SJSA1 (cell line): ENCODE measurements around the gene SPECC1L. TPM values are rescaled to one million over a fixed set of nuclear protein-coding genes. Genes with fewer than 3 reads are reported as not detected.
"Not testable (repeated sequence)": the region's sequence is repeated elsewhere in the genome, so short reads cannot be mapped to it uniquely, and the experiment has no call there.

Source experiments
- DNase-seq, 2 experiments: peaks; one replicate each; pipeline ENCODE4 v3.0.0-alpha.2; 2015 to 2020; ENCODE audit warnings: low spot score in 2 of 2, low read depth in 1 of 2
- H3K27ac ChIP-seq: fragments of 250-450 bp; sonication (Bioruptor Pico); 2 replicates; pipeline ENCODE4 v1.5.1; 2020; ENCODE audit warnings: mild to moderate bottlenecking, moderate library complexity
- H3K27me3 ChIP-seq: fragments of 250-450 bp; sonication (Bioruptor Pico); replicated peaks from 2 replicates; pipeline ENCODE4 v1.5.1; 2020; ENCODE audit warnings: mild to moderate bottlenecking, moderate library complexity
- H3K36me3 ChIP-seq: fragments of 250-450 bp; sonication (Bioruptor Pico); 2 replicates; pipeline ENCODE4 v1.5.1; 2020; ENCODE audit warnings: mild to moderate bottlenecking
- H3K4me1 ChIP-seq: fragments of 250-450 bp; sonication (Bioruptor Pico); replicated peaks from 2 replicates; pipeline ENCODE4 v1.6.1; 2021; ENCODE audit warnings: mild to moderate bottlenecking
- H3K4me3 ChIP-seq: fragments of 250-450 bp; sonication (Bioruptor Pico); 2 replicates; pipeline ENCODE4 v1.5.1; 2020; ENCODE audit warnings: mild to moderate bottlenecking
- H3K9me3 ChIP-seq: fragments of 250-450 bp; sonication (Bioruptor Pico); replicated peaks from 2 replicates; pipeline ENCODE4 v1.5.1; 2020; ENCODE audit warnings: mild to moderate bottlenecking
- total RNA-seq: library from RNA; depleted of rRNA; stranded (reverse); fragments of >200 nt; shearing (Covaris generic); gene quantifications from 2 replicates; pipeline ENCODE4 v1.2.3, GENCODE V29; 2014

SPECC1L gene
- total RNA-seq, 1 experiment from 2014 or later = 42.4 TPM

GRCh38 chr22:24256136-24256535 is 14.5 kb upstream of the SPECC1L start:
- H3K4me1 ChIP-seq, H3K27ac ChIP-seq, H3K9me3 ChIP-seq, H3K4me3 ChIP-seq, H3K27me3 ChIP-seq, H3K36me3 ChIP-seq: not testable (repeated sequence)
- DNase-seq = peak in 1 of 2 experiments; percentile 28

GRCh38 chr22:24256736-24257135 is 13.9 kb upstream of the SPECC1L start:
- H3K27ac ChIP-seq, H3K9me3 ChIP-seq, H3K4me3 ChIP-seq, H3K36me3 ChIP-seq, H3K27me3 ChIP-seq, H3K4me1 ChIP-seq: not testable (repeated sequence)
- peak in 1 of 2 experiments; percentile 12 for DNase-seq

DNA sequence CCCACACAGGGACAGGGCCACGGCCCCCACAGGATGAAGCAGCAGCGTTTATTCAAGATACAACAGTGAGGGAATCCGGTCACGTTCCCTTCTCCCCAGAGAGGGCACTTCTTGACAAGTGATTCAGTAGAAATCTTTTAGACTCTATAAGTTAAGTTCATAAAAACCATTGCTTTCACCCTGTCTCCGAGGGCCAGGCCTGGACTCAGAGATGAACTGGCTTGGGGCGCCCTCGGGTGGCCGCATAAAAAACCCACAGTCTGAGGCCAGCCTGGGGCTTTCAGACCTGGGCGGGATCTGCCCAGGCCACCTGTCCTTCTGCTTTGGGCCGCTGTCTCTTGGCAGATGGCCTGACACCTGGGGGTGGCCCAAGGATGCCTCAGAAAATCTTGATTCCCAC is 11.2 kb upstream of the SPECC1L start:
- H3K27me3 ChIP-seq, H3K27ac ChIP-seq, H3K9me3 ChIP-seq, H3K36me3 ChIP-seq, H3K4me3 ChIP-seq, H3K4me1 ChIP-seq: not testable (repeated sequence)
- DNase-seq = peak; percentile 75 to 81

GRCh38 chr22:24262185-24262749 is 8.4 kb upstream of the SPECC1L start:
- H3K4me3 ChIP-seq, H3K4me1 ChIP-seq, DNase-seq, H3K27ac ChIP-seq, H3K27me3 ChIP-seq, H3K36me3 ChIP-seq, H3K9me3 ChIP-seq: not testable (repeated sequence)

DNA sequence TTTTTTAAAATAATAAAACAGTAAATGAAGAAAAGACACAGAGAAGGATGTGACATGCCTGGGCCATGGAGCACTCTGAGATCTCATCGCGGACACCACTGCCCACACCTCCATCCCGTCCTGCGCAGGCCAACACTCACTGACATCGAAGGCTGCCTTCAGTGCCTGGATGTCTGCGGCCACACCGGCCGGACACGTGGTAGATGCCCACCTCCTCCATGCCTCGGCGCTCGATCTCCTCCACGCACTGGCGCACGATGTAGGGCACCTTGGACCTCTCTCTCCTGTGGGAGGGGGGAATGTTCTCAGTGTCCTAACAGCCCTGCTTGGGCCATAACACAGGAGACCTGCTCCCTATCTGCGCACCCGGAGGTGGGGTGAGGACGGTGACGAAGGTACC is 7.2 kb upstream of the SPECC1L start:
- H3K36me3 ChIP-seq, H3K9me3 ChIP-seq, DNase-seq, H3K4me1 ChIP-seq, H3K27me3 ChIP-seq, H3K27ac ChIP-seq, H3K4me3 ChIP-seq: not testable (repeated sequence)

DNA sequence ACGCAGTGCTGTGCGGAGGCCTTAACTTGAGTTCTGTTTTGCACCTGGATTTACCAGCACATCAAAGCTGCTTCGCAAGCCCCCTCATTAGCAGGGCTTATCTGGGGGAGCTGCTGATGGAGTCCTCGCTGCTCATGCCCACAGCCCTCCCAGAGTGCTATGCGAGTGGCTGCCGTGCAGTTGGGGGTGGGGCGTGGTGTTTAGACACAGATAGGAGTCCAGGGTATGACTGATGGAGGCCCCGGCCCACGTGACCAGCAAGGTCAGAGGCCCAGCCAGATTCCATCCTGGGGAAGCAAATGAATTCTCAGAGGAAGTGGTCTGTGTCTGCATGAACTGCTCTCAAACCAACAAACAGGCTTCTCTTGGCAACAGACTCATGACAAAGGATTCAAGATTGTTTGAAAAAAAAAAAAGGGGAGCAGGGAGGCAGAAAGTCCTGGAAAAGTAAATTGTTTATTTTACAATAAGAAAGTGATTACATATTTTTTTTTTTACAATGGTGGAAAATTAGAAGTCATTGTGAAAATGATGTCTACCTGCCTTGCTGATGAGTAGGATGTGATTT is 6.2 kb upstream of the SPECC1L start:
- not testable (repeated sequence) for H3K36me3 ChIP-seq, DNase-seq, H3K27ac ChIP-seq, H3K4me3 ChIP-seq, H3K4me1 ChIP-seq, H3K27me3 ChIP-seq, H3K9me3 ChIP-seq

GRCh38 chr22:24265734-24266133 is 4.9 kb upstream of the SPECC1L start:
- no peaks in the 10 kb centered on the region for H3K4me1 ChIP-seq
- DNase-seq = no peak
- no peak overlapping the region for H3K27ac ChIP-seq
- H3K36me3 ChIP-seq = peaks cover under 1% of the 10 kb centered on the region
- no peak overlapping the region for H3K4me3 ChIP-seq
- no peaks in the 10 kb centered on the region for H3K27me3 ChIP-seq
- H3K9me3 ChIP-seq = no peaks in the 10 kb centered on the region

GRCh38 chr22:24266495-24266894 is 4.1 kb upstream of the SPECC1L start:
- not testable (repeated sequence) for H3K27me3 ChIP-seq, H3K9me3 ChIP-seq, H3K27ac ChIP-seq, DNase-seq, H3K4me3 ChIP-seq, H3K4me1 ChIP-seq, H3K36me3 ChIP-seq

DNA sequence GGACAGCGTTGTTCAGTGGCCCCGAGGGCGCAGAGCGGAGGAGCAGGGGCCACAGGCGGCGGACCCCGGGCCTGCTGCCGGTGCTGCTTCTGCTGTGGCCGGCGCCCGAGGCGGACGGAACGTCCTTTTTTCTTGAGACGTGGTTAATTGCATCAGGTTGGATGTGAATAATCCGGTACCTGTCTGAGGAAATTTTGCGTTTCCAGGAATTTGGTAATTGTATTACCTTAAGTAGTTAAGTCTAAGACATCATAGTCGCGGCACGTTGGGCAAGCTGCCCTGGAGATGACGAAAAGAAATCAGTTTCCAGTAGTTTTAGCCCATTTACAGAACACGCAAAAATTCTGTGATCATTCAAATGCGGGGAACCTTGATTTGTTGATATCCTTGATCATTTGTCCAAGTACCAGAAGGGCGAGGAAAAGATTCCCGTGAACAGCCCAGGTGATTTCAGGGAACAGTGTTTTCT is 789 bp downstream of the SPECC1L start:
- peaks cover 9% of the 10 kb centered on the region for H3K36me3 ChIP-seq
- no peak for DNase-seq
- no peaks in the 10 kb centered on the region for H3K9me3 ChIP-seq
- H3K27me3 ChIP-seq = no peaks in the 10 kb centered on the region
- peak overlapping the region; percentile 66 for H3K27ac ChIP-seq
- H3K4me1 ChIP-seq = peaks cover 6% of the 10 kb centered on the region
- peak overlapping the region; percentile 96 for H3K4me3 ChIP-seq

DNA sequence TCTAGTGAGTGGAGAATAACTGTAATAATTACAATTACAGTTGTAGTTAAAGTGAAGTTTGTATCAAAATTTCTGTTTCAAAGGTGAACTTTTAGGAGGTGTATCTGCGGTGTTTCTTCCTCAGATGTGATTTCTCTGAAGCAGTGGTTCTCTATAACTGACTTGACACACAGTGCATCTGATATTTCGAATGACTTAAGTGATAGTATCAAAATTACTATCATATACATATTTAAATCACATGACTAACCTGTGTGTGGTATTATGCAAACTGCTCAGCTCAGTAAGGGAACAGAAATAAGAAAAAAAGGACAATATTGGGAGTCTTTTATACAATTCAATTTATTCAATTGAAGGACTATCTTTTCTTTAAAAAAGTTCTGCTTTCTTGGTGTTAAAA is 2.4 kb downstream of the SPECC1L start:
- not testable (repeated sequence) for H3K4me1 ChIP-seq, H3K27ac ChIP-seq, H3K4me3 ChIP-seq, DNase-seq, H3K9me3 ChIP-seq, H3K27me3 ChIP-seq, H3K36me3 ChIP-seq

DNA sequence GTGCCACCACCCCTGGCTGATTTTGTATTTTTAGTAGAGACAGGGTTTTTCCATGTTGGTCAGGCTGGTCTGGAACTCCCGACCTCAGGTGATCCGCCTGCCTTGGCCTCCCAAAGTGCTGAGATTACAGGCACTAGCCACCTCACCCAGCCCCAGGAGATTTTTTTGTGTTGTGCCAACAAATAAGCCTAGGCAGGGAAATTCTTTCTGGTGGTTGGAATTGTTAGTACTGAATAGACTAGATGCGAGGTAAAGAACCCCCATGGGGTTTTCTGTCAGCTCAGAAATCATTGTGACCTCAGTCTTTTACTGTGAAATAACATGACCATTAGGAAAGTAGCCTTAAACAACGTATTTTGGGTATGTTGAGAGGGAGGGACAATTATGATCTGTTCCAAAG is 3.3 kb downstream of the SPECC1L start:
- H3K27me3 ChIP-seq, H3K4me1 ChIP-seq, H3K27ac ChIP-seq, DNase-seq, H3K9me3 ChIP-seq, H3K4me3 ChIP-seq, H3K36me3 ChIP-seq: not testable (repeated sequence)

- not testable (repeated sequence) for H3K9me3 ChIP-seq, H3K4me3 ChIP-seq, H3K27me3 ChIP-seq, DNase-seq, H3K27ac ChIP-seq, H3K36me3 ChIP-seq, H3K4me1 ChIP-seq
These were observed 4.2 kb downstream of the SPECC1L start for GRCh38 chr22:24274696-24275405.

DNA sequence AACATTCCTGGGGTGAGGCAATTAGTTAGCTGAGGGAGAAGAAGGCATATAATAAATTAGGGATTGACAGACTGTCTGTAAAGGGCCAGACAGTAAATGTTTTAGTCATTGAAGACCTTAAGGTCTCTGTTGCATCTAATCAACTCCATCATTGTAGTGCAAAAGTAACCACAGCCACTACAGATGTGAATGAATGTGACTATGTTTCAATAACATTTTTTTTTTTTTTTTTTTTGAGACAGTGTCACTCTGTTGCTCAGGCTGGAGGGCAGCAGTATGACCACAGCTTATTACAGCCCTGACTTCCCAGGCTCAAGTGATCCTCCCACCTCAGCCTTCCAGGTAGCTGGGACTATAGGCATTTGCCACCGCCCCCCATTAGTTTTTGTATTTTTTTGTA is 9.7 kb downstream of the SPECC1L start:
- H3K9me3 ChIP-seq, H3K27me3 ChIP-seq, H3K4me3 ChIP-seq, H3K27ac ChIP-seq, H3K36me3 ChIP-seq, H3K4me1 ChIP-seq, DNase-seq: not testable (repeated sequence)

DNA sequence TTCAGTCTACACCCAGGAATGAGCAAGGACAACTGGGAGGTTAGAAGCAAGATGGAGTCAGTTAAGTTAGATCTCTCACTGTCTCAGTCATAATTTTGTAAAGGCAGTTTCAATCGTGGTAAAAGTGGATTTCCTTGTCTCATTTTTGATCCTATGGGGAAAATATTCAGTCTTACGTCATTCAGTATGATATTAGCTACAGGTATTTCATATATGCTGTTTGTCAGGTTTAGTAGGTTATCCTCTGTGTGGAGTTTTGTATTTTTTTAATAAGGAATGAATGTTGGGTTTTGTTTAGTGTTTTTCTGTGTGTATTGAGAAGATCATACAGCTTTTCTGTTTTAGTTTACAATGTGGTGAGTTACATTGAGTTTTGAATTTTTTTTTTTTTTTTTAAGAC is 11.8 kb downstream of the SPECC1L start:
- Histone ChIP-seq H3K9me3 (no peaks in the 10 kb centered on the region), H3K4me1 (peaks cover 22% of the 10 kb centered on the region), H3K27me3 (no peaks in the 10 kb centered on the region), H3K27ac (no peak overlapping the region), H3K4me3 (no peak overlapping the region), H3K36me3 (0 out of 2 replicates have a peak, but pooled peaks cover 4% of the 10 kb centered on the region)
- DNase-seq = no peak
